NCI-H526 (cell line): ENCODE results near the gene NOL4L.

ENCODE experiments used
- DNase-seq, 2 experiments: peaks; one replicate each; lab custom pipeline; 2025; lab: John Stamatoyannopoulos, UW

Gene NOL4L

DNA sequence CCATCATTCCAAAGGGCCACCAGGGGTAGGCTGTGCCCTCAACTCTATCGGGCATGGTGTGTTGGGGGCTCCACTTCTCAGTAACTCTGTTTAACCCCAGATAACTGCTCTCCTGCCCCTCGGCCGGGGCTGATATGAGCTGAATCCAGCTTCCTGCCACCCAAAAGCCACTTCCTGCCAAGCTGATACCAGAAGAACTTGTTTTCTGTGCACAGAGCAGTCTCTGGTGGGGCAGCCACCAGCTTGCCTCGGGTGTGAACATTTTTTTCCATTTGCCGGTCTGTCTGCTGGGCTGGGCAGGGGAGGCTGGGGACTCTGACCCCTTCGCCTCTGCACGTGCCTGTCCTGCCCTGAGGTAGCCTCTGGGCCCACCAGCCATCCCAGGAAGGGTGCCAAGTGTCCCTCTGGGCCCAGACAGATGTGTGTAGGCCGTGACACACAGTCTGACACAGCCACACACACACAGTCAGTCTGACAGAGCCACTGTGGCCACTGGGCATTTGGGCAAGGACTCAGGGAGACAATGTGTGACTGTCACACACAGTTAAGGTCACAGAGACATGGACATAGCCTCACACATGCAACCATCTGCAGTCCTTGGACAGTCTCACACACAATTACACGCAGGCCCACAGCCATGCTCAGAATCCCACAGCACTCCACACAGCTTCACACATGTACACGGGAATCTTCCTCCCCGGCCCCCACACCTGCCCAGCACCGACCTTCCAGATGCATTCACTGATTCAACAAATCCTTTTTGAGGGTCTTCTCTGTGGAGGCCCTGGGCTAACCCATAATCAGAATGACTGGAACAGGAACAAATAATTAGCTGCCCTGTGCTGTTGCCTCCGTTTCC, 45.1 kb downstream of the NOL4L start:
- DNase-seq, result no peak

DNA sequence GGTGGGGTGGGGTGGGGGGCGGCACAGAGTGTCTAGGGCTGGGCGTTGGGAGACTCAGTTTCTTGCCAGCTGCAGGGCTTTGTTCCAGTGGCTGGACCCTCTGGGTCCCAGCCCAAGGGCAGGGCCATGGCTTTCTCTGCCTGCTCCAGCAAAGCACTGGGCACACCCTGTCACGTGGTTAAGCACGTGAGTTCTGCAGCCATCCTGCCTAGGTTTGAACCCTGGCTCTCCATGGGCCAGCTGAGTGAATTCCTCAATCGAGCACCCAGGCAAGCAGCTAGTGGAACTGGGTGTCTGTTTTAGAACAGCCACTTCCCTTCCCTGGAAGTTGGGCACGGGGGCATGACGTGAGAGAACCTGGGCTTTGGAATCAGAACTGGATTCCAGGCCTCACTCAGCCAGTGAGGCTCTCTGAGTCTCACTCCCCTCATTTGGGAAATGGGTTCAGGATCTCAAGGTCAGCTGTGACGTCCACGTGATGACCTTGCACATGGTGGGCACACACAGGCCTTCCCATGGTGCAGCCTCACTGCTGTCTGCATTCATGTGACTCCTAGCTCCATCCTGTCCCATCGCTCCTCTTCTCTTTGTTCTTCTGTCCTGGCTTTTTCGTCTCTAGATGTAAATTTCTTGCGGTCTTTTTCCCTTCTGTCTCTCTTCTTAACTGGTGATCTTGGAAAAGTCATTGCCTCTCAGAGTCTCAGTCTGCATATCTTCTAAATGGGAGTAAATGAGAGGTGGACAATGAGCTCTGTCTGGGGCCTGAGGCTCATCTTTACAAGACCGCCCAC, 45.9 kb downstream of the NOL4L start:
- DNase-seq, result peak in 1 of 2 experiments; percentile 84

DNA sequence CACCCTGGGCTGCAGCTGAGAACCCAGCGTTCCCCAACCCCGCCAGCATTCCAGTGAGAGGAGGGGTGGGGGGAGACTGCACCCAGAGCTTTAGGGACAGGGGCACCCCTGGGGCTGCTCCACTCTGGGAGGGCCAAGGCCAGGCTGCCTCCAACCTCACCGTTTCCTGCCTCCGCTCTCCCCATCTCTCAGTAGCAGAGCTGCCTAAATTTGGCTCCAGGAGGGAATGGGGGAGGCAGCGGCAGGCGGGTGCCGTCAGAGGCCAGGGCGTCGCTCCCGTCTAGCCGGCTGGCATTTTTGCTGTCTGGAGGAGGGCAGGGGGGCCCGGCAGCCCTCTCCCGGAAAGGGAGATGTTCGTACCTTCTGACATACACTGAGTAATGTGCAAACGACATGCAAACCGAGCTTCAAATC, 46.6 kb downstream of the NOL4L start:
- peak; percentile 59 to 87 for DNase-seq

DNA sequence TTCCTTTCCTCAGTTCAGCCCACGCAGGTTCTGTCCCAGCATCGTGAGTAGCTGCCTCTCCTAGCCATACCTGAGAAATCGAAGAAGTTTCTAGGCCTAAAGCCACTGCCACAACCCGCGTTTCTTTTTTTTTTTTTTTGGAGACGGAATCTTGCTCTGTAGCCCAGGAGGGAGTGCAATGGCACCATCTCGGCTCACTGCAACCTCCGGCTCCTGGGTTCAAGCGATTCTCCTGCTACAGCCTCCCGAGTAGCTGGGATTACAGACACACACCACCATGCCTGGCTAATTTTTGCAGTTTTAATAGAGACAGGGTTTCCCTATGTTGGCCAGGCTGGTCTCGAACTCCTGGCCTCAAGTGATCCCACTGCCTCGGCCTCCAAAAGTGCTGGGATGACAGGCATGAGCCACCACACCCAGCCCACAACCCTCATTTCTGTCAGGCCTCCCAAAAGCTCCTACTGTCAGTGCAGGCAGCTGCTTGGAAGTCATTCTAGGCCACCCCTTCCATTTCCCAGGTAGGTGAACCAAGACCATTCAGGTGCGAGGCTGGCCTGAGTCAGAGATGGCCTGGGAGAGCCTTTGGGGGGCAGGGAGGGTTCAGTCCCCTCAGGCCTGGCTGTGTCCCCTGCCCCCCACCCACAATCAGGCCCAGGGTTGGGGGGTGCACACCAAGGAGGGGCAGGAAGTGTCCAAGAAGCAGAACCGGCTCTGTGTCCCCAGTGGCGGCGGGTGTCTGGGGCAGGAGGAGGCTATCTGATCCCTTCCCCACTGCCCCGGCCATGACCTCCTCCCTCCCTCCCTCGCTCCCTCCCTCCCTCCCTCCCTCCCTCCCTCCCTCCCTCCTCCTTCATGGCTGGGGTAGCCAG, 47.2 kb downstream of the NOL4L start:
- DNase-seq, result peak in 1 of 2 experiments; percentile 67

DNA sequence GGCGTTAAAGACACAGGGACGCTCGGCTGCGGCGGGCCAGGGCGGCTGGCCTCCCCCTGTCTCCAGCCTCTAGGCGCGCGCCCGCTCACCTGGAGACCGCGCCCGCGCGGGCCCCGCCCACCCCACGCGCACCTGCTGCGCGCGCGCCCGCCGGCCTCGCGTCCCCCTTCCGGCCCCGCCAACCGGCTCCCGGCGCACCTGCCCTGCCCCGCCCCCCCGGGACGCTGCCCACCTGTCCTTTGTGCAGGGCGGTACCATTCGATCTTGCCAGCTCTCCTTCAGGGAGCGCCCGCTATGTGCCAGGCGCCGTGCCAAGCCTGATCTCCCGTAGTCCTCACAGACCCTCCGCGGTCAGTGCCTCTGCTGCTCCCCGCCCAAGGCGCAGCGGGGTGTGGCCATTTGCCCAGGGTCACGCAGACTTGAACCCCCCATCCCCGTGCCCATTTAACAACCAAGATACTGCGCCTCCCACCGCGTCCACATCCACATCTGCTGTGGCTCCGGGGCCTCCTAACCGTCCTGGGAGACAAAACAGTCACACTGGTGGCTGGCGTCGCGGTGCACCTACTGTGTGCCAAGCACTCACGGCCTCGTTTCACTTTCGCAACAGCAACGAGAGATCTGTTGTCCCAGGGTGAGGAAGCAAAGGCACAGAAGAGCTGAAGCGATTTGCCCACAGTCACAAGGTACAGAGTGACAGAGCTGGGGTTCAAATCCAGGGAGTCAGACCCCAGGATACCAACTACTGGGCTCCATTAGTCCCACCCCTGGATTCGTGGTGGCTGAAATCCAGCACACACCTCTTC, 48.1 kb downstream of the NOL4L start:
- DNase-seq, result peak; percentile 81 to 97

DNA sequence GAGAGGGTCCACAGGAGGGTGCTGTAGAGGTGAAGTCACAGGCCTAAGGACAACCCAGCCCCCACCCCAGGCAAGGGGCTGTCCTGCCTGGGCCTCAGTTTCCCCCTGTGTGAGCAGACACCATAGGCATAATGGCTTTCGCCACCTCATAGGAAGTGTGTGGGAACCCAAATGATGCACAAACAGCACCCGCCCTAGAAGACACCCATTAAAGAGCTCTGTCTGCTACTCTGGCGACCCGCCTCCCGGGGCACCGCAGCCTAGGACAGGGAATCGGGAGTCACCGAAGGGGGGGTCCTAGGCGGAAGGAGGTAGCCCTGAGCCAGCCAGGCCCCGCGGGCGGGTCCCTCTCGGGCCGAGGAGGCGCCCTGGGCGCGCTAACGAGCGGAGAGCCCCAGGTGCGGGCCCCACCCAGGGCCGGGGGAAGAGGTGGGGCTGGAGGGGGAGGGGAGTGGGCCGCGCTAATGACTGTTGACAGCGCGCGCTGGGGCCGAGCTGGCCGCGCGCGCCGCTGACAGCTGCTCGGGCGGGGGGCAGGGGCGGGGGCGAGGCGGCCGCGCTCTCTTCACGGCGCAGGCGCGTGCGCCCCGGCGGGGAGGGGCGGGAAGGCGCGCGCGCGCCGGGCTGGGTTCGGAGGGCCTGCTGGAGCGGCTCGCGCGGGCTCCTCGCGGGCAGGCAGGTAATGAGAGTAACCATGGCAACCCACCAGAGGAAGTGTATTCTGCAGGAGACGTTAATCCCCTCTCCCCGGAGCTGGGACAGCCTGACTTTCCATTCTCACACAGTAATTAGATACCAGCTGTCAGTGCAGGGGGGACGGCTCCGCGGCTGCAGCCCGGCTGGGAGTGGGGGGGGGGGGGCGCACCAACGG, 48.9 kb downstream of the NOL4L start:
- peak; percentile 92 to 100 for DNase-seq

DNA sequence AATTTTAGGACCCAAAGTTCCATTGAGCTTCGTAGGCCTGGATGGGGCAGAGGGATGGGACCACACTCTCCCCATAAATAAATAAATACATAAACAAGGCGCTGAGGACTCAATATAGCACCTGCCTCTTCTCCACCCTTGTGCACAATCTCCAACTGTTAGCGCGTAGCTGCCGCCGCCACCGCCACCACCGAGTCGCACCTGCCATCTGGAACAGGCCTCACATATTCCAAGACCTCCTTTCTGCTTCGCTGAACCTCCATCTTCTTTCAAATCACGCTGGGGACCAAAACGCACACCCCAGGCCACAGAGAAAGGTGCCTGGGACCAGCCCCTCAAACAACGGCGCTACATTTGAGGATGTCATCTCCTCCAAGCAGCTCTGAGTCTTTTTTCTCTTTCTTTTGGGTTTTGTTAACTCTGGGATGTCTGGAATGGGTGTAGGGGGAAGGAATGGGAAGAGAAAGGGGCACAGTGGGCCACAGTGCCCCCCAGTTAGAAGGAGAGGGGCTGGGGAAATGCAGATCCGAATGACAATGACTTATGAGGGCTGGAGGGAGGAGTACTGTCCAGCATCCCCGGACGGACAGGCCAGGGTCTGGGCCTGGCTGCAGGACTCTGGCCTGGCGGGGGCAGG, 49.7 kb downstream of the NOL4L start:
- peak; percentile 46 to 82 for DNase-seq

DNA sequence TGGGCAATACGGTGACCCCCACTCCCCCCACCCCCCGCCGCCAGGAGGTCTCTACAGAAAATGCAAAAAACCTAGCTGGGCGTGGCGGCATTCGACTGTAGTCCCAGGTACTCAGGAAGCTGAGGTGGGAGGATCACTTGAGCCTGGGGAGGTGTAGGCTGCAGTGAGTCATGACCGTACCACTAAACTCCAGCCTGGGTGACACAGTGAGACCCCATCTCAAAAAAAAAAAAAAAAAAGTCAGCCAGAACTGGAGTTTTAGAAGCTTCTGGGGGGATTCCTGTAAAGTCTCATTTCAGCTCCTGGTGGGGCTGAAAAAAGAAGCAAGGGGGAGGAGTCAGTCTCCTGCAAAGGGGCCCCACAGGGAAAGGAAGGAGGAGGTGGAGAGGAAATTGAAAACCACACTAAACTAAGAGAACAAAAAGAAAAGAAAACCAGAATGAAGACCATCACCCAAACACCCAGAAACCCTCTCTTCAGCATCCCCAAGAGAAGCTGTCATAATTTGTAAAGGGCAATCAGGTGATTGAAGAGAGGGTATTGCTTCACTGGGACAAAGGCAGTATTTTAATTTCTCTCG, 50.4 kb downstream of the NOL4L start:
- DNase-seq, result peak; percentile 30 to 70

DNA sequence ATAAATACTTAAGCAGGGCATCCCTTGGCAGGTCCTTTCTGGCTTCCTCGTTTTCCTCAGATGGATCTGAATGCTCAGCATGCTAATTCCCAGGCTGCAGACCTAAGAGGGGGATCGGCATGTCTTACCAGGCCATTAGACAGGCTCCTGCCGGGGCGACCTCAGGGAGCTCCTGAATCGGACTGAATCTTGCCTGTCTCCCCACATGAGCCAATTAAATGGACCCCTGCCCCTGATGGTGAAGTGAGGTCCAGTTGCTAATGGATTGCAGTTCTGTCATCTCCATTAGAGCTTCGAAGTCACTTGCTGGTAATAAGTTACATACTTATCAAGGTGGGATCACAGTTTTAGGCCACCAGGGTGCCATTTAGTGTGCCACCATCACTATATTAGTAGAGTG, 51.4 kb downstream of the NOL4L start:
- no peak for DNase-seq

DNA sequence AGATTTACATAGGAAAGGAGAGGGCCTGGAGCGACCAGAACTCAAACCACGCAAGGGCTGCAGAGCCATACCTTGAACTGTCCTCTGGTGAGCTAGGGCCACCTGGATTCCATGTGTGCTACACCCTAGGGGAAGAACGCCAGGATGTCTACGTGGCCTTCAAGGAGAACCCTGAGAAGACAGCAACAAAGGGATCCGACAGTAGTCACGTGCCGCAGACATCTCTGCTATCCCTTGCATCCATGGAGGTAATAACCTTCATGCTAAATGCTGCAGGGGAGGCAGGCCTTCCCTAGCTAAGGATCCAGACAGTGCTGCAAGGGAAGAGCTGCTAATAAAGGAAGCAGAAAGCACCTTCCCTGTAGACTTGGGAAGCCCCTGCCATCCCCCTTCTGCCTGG, 52.9 kb downstream of the NOL4L start:
- no peak for DNase-seq

DNA sequence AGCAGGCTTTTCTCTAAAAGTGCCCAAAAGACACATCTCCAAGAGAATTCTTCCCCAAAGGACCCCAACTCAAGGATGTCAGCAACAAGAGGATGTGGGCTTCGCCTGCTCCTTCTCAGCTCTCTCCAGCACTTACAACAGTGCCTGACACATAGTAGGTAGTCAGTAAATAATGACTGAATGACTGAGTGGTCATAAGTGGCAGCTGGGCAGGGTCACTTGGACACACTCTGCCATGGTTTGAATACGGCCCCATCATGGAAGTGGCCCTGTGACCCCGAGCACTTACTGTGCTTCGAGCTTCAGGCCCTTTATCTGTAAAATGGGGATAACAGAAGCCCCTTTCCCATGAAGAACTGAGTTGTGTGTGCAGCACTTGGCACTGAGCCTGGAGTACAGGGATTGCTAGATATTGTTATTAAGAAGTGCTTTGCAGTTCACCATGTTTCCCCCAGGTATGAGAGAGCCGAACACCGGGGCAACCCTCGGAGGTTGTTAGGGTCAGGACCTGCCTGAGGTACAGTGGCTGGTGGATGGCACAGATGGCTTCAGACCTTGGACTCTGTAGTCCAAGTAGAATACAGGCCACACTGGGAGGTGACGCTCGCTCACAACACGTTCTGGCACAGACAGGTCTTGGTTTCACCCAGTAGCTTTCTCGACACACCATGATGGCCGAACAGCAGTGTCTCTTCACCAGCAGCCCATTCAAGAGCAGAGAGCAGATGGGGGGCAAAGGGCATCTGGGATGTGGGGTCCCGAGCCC, 56.0 kb downstream of the NOL4L start:
- no peak for DNase-seq

DNA sequence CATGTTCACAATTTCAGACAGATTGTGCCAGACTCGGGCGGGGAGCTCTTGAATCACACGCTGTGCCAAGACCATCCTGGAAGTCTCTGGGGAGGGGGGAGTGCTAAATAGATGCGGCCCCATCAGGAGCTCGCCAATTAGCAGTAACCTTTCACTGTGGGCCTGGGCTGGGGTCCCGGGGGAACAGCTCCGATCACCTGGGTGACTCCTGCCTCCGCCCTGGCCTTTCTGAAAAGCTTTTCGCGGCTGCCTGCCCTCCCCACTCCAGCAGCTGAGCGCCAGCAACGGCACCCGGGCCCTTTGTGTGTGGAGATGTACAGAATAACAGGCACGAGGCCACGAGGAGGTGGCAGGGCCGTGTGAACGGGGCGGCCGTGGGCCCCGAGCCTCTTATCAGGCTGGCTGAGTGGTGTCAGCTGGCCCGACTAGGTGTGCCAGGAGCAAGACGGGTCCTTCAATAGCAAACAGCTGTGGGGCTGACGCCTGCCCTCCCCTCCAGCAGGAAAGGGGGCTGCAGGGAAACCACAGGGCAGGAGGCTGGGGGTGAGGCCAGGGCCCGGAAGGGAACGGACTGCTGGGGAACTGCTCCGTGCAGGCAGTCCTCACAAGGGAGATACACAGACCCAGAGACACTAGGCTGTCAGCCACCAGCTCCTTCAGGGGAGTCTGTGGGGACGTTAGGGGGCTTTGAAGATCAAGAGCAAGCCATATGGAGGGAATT, 56.8 kb downstream of the NOL4L start:
- DNase-seq, result peak; percentile 52 to 88

DNA sequence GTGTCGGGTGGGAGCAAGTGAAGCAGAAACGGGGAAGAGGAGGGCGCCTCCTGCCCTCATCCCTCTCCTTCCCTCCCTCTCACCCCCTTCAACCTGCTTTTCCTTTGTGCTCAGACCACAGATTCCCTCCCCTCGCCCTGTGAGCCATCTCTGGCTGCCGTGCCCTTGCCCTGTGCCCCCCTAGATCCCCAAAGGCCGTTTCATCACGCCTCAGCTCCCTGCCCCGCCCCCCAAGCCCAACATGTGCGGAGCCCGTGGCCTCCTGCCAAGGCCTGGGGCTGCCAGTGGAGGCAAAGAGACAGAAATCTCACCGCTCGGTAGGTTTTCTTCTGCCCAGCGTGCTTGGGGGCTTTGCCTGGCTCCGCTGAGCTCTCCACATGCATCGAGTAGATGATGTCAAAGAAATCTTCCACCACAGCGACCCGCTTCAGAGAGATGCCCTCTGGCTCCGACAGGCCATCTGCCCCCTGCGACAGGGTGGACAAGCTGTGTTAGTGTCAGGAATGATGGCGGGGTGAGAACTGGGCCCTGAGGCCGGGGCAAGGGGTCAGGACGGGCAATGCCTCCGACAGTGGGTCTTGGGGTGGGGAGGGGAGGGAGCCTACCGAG, 57.6 kb downstream of the NOL4L start:
- peak in 1 of 2 experiments; percentile 44 for DNase-seq

DNA sequence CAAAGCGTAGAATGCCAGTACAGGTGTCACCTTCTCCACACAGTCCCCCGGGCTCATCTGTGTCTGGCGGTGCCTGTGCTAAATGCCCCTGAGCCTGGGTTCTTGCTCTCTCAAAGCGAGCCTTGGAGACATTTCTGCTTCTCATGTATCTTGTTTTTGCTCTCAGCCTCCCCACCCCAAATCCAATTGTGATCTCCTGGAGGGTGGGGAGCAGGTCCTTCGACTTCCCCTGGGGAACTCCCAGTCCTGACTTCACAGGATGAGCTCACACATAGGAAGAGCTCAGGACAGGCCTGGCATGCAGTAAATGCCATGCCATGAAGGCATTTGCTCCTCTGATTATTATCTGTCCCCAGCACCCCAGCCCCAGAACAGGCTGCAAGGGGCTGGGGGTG, 58.1 kb downstream of the NOL4L start:
- no peak for DNase-seq

DNA sequence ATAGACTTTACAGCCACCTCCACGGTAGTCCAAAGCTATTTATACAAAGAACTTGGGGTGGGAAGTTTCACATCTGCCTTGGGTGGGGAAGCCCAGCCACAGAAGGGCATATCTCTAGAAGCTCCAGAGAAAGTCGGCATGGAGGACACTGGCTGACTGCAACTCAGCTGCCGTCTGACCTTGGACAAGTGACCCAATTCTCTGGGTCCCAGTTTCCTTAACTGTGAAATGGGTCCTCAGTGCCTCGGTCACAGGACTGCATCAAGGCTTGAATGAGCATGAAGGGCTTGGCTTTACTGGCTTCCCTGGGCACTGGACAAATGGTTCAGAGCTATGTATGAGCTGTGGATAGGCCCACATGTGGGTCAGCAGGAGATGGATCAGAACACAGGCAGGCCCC, 58.6 kb downstream of the NOL4L start:
- DNase-seq, result no peak

DNA sequence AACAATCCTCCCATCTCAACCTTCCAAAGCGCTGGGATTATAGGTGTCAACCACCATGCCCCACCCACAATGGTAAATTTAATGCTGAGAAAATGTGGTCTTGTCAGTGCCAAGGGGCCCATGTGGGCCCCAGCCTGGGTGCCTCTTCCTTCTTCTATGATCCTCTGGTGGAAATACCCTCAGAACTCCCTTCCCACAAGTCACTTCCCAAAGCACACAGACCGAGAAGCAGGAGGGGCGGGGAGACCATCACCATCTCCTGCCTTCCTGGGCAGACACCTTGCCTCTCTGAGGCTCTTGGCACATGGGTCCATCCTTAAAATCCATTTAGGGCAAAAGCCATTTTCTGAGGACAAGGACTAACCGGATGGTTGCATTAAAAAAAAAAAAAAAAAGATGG, 59.0 kb downstream of the NOL4L start:
- no peak for DNase-seq

DNA sequence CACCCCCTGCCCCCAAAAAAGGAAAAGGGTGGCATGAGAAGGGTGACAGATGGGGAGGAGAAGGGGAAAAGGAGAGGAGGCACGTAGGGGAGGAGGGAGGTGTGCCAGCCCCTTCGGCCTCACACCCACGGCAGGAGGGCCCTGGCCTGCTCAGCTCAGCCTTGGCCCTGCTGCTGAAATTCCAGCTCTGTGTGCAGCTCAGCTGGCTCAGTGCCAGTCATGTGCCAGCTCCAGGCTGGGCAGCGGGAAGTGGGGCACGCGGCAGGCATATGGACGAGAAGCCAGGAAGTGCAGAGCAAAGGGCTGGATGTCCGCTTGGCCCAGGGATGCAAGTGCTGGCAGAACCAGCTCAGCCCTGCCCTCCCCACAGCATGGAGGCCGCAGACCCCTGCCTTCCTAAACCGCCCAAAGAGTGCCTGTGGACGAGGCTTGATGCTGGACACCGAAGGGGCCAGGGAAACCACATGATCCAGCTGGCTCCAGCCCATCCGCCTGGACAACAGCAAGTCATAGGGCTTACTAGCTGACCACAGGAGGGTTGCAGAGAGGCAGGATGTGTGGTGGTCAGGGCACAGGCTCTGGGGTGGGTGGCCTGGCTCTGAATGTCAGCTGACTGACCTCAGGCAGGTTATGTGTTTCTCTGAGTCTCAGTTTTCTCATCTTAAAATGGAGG, 60.2 kb downstream of the NOL4L start:
- no peak for DNase-seq
